ENCODE measurements around the gene NSMCE1. TPM values are rescaled to one million over a fixed set of nuclear protein-coding genes. Genes with fewer than 3 reads are reported as not detected.

The NSMCE1 gene
- total and polyA plus RNA-seq, 2 of the 4 experiments (the other 2 are of a cell fraction), result 47.5 to 120 TPM

DNA sequence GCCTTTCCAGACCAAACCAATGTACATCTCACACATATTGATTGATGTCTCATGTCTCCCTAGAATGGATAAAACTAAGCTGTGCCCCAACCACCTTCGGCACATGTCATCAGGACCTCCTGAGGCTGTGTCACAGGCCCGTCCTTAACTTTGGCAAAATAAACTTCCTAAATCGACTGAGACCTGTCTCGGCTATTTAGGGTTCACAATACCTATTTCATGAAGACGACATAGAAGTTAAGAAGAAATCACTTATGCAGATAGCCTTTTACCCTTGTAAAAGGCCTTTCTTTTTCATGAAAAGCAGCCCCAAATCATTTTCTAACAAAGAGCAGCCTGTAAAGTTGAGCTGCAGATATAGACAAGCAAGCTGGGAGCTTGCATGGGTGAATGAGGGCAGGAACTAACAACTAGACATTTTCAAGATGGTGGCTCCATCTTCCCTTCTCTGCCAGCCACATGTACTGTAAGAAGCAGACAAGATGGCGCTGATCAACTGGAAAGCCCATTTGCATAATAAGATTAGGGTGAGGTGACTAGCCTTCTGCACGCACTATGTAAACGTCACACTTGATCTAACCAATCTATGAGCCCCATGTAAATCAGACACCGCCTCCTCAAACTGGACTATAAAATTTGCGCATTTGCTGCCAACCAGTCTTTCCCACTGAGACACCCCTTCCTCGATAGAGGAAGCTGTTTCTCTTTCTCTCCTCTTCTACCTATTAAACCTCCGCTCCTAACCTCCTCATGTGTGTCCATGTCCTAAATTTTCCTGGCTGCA lies 69.9 kb downstream of the NSMCE1 start:
- intact Hi-C loops (cut with micrococcal nuclease), result no loop called here
- no peak overlapping the region for H3K27ac ChIP-seq (ENCODE audit: insufficient read depth, low read length)
- H3K18ac ChIP-seq (ENCODE audit: low read depth, low read length), result no peak overlapping the region
- no peak overlapping the region for H2BK5ac ChIP-seq (ENCODE audit: low read depth, low read length, poor library complexity, severe bottlenecking)
- H2BK15ac ChIP-seq (ENCODE audit: low read depth, low read length), result no peak overlapping the region
- no peak overlapping the region for H4K91ac ChIP-seq (ENCODE audit: insufficient read depth, low read depth, low read length)
- no peak overlapping the region for H3K56ac ChIP-seq (ENCODE audit: extremely low read depth, insufficient read depth, low read length)
- H4K5ac ChIP-seq (ENCODE audit: low read depth, low read length), result no peak overlapping the region
- no TSS peak for BruUV-seq (replicated peaks)
- H3K14ac ChIP-seq (replicated peaks; ENCODE audit: low read depth, low read length), result no peak overlapping the region
- no peaks in the 10 kb centered on the region for H3K9me3 ChIP-seq (ENCODE audit: control insufficient read depth, insufficient read depth, low read length)
- peaks cover 2% of the 10 kb centered on the region for H3K4me1 ChIP-seq (ENCODE audit: control insufficient read depth, insufficient read depth, low read length)
- H3K9ac ChIP-seq (ENCODE audit: low read depth, low read length), result no peak overlapping the region
- ATAC-seq (ENCODE audit: low read depth) (no peak), DNase-seq (no peak)
- TF ChIP-seq NFE2L2 (IDR thresholded peaks at IDR 0.05; ENCODE audit: low read depth, low read length), result no peak
- no peak for TF ChIP-seq POLR2A (IDR thresholded peaks at IDR 0.05; ENCODE audit: low read depth, low read length)
- TF ChIP-seq CHD1 (IDR thresholded peaks at IDR 0.05; ENCODE audit: low read depth, low read length), result no peak
- no peak for TF ChIP-seq CTCF (conservative IDR thresholded peaks at IDR 0.05; ENCODE audit: low read depth, low read length)
- TF ChIP-seq CEBPB (IDR thresholded peaks at IDR 0.05; ENCODE audit: low read depth, low read length), result no peak
- no peak for TF ChIP-seq RFX5 (IDR thresholded peaks at IDR 0.05; ENCODE audit: low read depth, low read length)
- no peak for TF ChIP-seq RAD21 (IDR thresholded peaks at IDR 0.05; ENCODE audit: low read length)
- TF ChIP-seq MAFK (IDR thresholded peaks at IDR 0.05; ENCODE audit: low read depth, low read length), result no peak
- no peak for TF ChIP-seq RCOR1 (IDR thresholded peaks at IDR 0.05; ENCODE audit: insufficient replicate concordance, low read length)
- TF ChIP-seq, protein P1, sequence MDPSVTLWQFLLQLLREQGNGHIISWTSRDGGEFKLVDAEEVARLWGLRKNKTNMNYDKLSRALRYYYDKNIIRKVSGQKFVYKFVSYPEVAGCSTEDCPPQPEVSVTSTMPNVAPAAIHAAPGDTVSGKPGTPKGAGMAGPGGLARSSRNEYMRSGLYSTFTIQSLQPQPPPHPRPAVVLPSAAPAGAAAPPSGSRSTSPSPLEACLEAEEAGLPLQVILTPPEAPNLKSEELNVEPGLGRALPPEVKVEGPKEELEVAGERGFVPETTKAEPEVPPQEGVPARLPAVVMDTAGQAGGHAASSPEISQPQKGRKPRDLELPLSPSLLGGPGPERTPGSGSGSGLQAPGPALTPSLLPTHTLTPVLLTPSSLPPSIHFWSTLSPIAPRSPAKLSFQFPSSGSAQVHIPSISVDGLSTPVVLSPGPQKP (IDR thresholded peaks at IDR 0.05; ENCODE audit: borderline replicate concordance, low read depth, low read length), result no peak
- no peak for TF ChIP-seq MXI1 (IDR thresholded peaks at IDR 0.05; ENCODE audit: borderline replicate concordance, low read depth, low read length)
- TF ChIP-seq MAZ (IDR thresholded peaks at IDR 0.05; ENCODE audit: borderline replicate concordance, low read depth, low read length), result no peak
- ChIA-PET CTCF (interaction anchor here (0.6 kb wide), 1 partner anchor 170 kb away, joined by 5 read pairs; no protein-coding TSS in a partner anchor), POLR2A (ENCODE audit: unreplicated experiment) (no interaction called here)
- H3K36me3 ChIP-seq (ENCODE audit: control insufficient read depth, insufficient read depth, low read length), result no peaks in the 10 kb centered on the region
- no peak overlapping the region for H3K4me3 ChIP-seq (ENCODE audit: insufficient read depth, low read depth, low read length)
- dilution Hi-C loops (cut with HindIII; ENCODE audit: low sequenced_read_pairs, unreplicated experiment), result no loop called here
- H2AK5ac ChIP-seq (ENCODE audit: low read depth, low read length), result no peak overlapping the region
- no peak overlapping the region for H2AK9ac ChIP-seq (replicated peaks; ENCODE audit: low read depth, low read length, poor library complexity)
- H2AFZ ChIP-seq (replicated peaks; ENCODE audit: low read length, poor library complexity), result no peak overlapping the region
- in situ Hi-C loops (cut with MboI; ENCODE audit: low sequenced_read_pairs), result no loop called here
- no peak overlapping the region for H3K4ac ChIP-seq (ENCODE audit: low read depth, low read length)
- no peak overlapping the region for H3K23ac ChIP-seq (ENCODE audit: low read depth, low read length)
- H4K20me1 ChIP-seq (ENCODE audit: insufficient read depth, low read length), result no peaks in the 10 kb centered on the region
- H3K4me2 ChIP-seq (ENCODE audit: low read depth, low read length), result no peak overlapping the region
- peaks cover 20% of the 10 kb centered on the region for H3K27me3 ChIP-seq (ENCODE audit: control insufficient read depth, insufficient read depth, low read length)
- peaks cover 3% of the 10 kb centered on the region for H3K9me1 ChIP-seq (ENCODE audit: insufficient read depth, low read length)
- no peak overlapping the region for H4K8ac ChIP-seq (ENCODE audit: low read depth in 2 of 2, low read length in 2 of 2)
- H2BK120ac ChIP-seq (ENCODE audit: low read depth, low read length), result no peak overlapping the region
- peaks cover 4 to 6% of the 10 kb centered on the region in 2 experiments; a peak in 2 of 4 replicates for H3K79me1 ChIP-seq (ENCODE audit: low read depth in 1 of 2, low read length in 2 of 2)
- WGBS, 2 experiments (ENCODE audit: extremely low coverage in 2 of 2, insufficient read length in 1 of 2), result 82% methylated on average over 6 of the region's 12 CpGs; no CpG with 5 or more reads in 1 of the 2 experiments
- H2BK20ac ChIP-seq (ENCODE audit: low read depth, low read length), result no peak overlapping the region
